ENCODE measurements around the gene LGR4. TPM values are rescaled to one million over a fixed set of nuclear protein-coding genes. Genes with fewer than 3 reads are reported as not detected.
A peak's percentile ranks its signal among the peaks of the same experiment; 100 is the strongest.

The LGR4 gene
- total and polyA plus RNA-seq, 9 of the 15 experiments (the other 6 are each of a cell fraction or from before 2014, with no cell fraction given): 0.94 to 10.1 (median 5.8) TPM

DNA sequence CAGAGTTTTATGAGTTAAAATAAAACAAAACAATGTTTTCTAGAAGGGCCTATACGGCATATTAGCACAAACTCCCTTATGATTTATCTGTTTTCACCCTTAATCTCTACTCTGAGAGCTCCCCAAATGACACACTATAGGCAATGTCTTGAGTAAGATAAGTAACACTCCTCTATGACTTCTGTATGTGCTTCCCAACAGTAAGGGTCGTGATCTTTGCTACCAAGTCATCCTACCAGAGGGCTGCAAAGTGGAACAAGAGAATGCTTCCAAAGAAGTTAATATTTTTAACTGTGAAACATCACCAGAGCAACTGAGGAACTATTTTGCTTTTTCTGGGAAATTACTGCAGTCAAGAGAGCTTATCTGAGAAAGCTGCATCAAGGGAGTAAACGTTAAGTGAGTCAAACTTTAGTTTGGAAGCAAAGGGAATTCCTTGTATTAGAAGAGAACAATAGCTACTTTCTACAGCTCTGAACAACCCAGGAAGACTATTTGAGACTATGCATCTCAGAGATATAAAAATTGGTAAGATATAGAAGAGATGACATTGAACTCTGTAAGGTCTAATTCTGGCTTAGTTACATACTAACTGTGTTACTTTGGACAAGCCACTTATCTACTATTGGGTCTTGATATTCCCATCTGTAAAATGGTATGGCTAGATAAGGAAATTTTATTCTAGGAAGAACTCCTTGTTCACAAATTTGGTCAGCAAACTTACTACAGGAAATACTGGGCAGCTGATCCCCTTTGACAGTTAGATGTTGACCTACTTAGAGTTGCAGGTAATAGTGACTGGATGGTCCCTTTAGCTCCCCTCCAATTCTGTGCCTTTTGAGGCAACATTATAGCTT, 65.9 kb downstream of the LGR4 start (continued):
- TF ChIP-seq, protein P1, sequence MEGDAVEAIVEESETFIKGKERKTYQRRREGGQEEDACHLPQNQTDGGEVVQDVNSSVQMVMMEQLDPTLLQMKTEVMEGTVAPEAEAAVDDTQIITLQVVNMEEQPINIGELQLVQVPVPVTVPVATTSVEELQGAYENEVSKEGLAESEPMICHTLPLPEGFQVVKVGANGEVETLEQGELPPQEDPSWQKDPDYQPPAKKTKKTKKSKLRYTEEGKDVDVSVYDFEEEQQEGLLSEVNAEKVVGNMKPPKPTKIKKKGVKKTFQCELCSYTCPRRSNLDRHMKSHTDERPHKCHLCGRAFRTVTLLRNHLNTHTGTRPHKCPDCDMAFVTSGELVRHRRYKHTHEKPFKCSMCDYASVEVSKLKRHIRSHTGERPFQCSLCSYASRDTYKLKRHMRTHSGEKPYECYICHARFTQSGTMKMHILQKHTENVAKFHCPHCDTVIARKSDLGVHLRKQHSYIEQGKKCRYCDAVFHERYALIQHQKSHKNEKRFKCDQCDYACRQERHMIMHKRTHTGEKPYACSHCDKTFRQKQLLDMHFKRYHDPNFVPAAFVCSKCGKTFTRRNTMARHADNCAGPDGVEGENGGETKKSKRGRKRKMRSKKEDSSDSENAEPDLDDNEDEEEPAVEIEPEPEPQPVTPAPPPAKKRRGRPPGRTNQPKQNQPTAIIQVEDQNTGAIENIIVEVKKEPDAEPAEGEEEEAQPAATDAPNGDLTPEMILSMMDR (IDR thresholded peaks at IDR 0.05 in 2 of 3, conservative IDR thresholded peaks at IDR 0.05 in 1 of 3; ENCODE audit: insufficient read depth in 2 of 3, low read depth in 1 of 3, low read length in 3 of 3): no peak
- TF ChIP-seq TRIM28 (IDR thresholded peaks at IDR 0.05): no peak
- no peak for TF ChIP-seq ARID2 (IDR thresholded peaks at IDR 0.05)
- TF ChIP-seq KLF10 (CRISPR knock-in tag; IDR thresholded peaks at IDR 0.05): no peak
- no peak for TF ChIP-seq ETV6 (IDR thresholded peaks at IDR 0.05; ENCODE audit: borderline replicate concordance in 1 of 2, low read depth in 2 of 2, low read length in 1 of 2)
- no peak for TF ChIP-seq ETV6 (CRISPR knock-in tag; IDR thresholded peaks at IDR 0.05; ENCODE audit: borderline replicate concordance)
- no peak for TF ChIP-seq HDAC3 (IDR thresholded peaks at IDR 0.05; ENCODE audit: borderline replicate concordance, partially characterized antibody)
- TF ChIP-seq SRSF1 (IDR thresholded peaks at IDR 0.05; ENCODE audit: low read depth, low read length): no peak
- TF ChIP-seq, protein P2, sequence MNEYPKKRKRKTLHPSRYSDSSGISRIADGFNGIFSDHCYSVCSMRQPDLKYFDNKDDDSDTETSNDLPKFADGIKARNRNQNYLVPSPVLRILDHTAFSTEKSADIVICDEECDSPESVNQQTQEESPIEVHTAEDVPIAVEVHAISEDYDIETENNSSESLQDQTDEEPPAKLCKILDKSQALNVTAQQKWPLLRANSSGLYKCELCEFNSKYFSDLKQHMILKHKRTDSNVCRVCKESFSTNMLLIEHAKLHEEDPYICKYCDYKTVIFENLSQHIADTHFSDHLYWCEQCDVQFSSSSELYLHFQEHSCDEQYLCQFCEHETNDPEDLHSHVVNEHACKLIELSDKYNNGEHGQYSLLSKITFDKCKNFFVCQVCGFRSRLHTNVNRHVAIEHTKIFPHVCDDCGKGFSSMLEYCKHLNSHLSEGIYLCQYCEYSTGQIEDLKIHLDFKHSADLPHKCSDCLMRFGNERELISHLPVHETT (CRISPR knock-in tag; conservative IDR thresholded peaks at IDR 0.05 in 1 of 2, IDR thresholded peaks at IDR 0.05 in 1 of 2): no peak
- TF ChIP-seq TEAD2 (tag; IDR thresholded peaks at IDR 0.05): no peak
- no peak for TF ChIP-seq KDM5B (IDR thresholded peaks at IDR 0.05; ENCODE audit: insufficient replicate concordance, low read depth, low read length)
- TF ChIP-seq LCOR (CRISPR knock-in tag; IDR thresholded peaks at IDR 0.05): no peak
- TF ChIP-seq ZEB2 (IDR thresholded peaks at IDR 0.05): no peak
- no peak for TF ChIP-seq CAMTA2 (CRISPR knock-in tag; conservative IDR thresholded peaks at IDR 0.05)
- peak; percentile 41 to 81; a peak in 2 of 4 replicates for TF ChIP-seq KDM1A (IDR thresholded peaks at IDR 0.05)
- TF ChIP-seq CBFA2T3 (IDR thresholded peaks at IDR 0.05): peak; percentile 75
- no peak for TF ChIP-seq HDAC6 (IDR thresholded peaks at IDR 0.05; ENCODE audit: low read depth, low read length)
- no peak for TF ChIP-seq CBX2 (IDR thresholded peaks at IDR 0.05; ENCODE audit: insufficient read depth, low read length, poor library complexity, severe bottlenecking)
- TF ChIP-seq CHD1 (IDR thresholded peaks at IDR 0.05; ENCODE audit: low read length): no peak
- TF ChIP-seq POLR2B (IDR thresholded peaks at IDR 0.05; ENCODE audit: low read depth, partially characterized antibody): no peak
